Panc1 (cell line): Measurements from ENCODE around the gene CEP97. TPM values are rescaled to one million over a fixed set of nuclear protein-coding genes. Genes with fewer than 3 reads are reported as not detected.
"Not testable (repeated sequence)": the region's sequence is repeated elsewhere in the genome, so short reads cannot be mapped to it uniquely, and the experiment has no call there.

Experiments used
- ATAC-seq: fragments of 200-7000 bp; cut with Tn5 transposase; 2 replicates; pipeline ENCODE4 v1.9.1; 2020; ENCODE audit warnings: mild to moderate bottlenecking, moderate library complexity
- BruUV-seq: library from RNA; stranded (reverse); fragments of 400-500 nt; replicated peaks from 2 replicates; lab custom pipeline; 2021; lab: Mats Ljungman, UMichigan
- CTCF ChIA-PET: fragments of 300-600 bp; sonication (Branson Sonifier 250); formaldehyde crosslinking; loops from one replicate; lab custom pipeline; 2022; ENCODE audit warnings: antibody characterized with exemption; lab: Charles Lee
- POLR2A ChIA-PET: fragments of 300-600 bp; sonication (Branson Sonifier 250); formaldehyde crosslinking; loops from one replicate; lab custom pipeline; 2022; ENCODE audit warnings: antibody characterized with exemption; lab: Charles Lee
- DNase-seq: peaks from one replicate; pipeline ENCODE4 v3.0.0-alpha.2; 2010; ENCODE audit warnings: low read depth, low spot score
- H3K27ac ChIP-seq: 2 replicates; pipeline ENCODE4 v1.5.1; 2011; ENCODE audit warnings: mild to moderate bottlenecking, low read length, inconsistent platforms
- H3K27me3 ChIP-seq: fragments of 200-500 bp; sonication (Bioruptor generic); 2 replicates; pipeline ENCODE4 v1.6.0; 2014; ENCODE audit warnings: low read length, inconsistent platforms; ENCODE audit not compliant: control insufficient read depth, insufficient read depth
- H3K36me3 ChIP-seq: fragments of 200-500 bp; sonication (Bioruptor generic); 2 replicates; pipeline ENCODE4 v1.5.1; 2014; ENCODE audit warnings: inconsistent platforms, mild to moderate bottlenecking, low read length, moderate library complexity; ENCODE audit not compliant: control insufficient read depth, insufficient read depth
- H3K4me1 ChIP-seq: 2 replicates; pipeline ENCODE4 v1.5.1; 2011; ENCODE audit warnings: inconsistent platforms, mild to moderate bottlenecking, low read length, moderate library complexity; ENCODE audit not compliant: control insufficient read depth, insufficient read depth
- H3K4me3 ChIP-seq, 2 experiments: 2 replicates each; pipeline ENCODE4 v1.5.1; 2011 to 2012; ENCODE audit warnings: low read depth in 2 of 2, low read length in 2 of 2, mild to moderate bottlenecking in 2 of 2, inconsistent platforms in 1 of 2, moderate library complexity in 1 of 2
- H3K9me3 ChIP-seq: fragments of 200-500 bp; sonication (Bioruptor generic); 2 replicates; pipeline ENCODE4 v1.5.1; 2014; ENCODE audit warnings: low read depth, mild to moderate bottlenecking, inconsistent platforms, low read length, moderate library complexity; ENCODE audit not compliant: control insufficient read depth, insufficient read depth
- POLR2AphosphoS5 ChIP-seq: IDR thresholded peaks from 2 replicates; pipeline ENCODE4 v1.6.1; 2012; ENCODE audit warnings: mild to moderate bottlenecking, low read depth, low read length, moderate library complexity
- SIN3A ChIP-seq: IDR thresholded peaks from 2 replicates; pipeline ENCODE4 v1.6.1; 2012; ENCODE audit warnings: low read depth, mild to moderate bottlenecking, low read length, moderate library complexity, borderline replicate concordance; ENCODE audit not compliant: insufficient read depth
- TCF7L2 ChIP-seq: IDR thresholded peaks from 2 replicates; pipeline ENCODE4 v1.6.1; 2011; ENCODE audit warnings: mild to moderate bottlenecking, low read depth, low read length, inconsistent platforms
- in situ Hi-C: cut with HindIII; loops from 2 replicates; pipeline ENCODE4 v1.10.0; 2016; ENCODE audit warnings: low sequenced_read_pairs, low pct_unique_long_range_greater_than_20kb
- intact Hi-C: fragments of 100-400 bp; cut with micrococcal nuclease; formaldehyde crosslinking; loops from one replicate; pipeline ENCODE4 v1.10.0; 2022; ENCODE audit not compliant: unreplicated experiment
- total RNA-seq: library from RNA; stranded (reverse); gene quantifications from one replicate; pipeline ENCODE4 v1.2.1, GENCODE V29; 2021; ENCODE audit not compliant: unreplicated experiment
- TF ChIP-seq, protein P1 (sequence below), 2 experiments: IDR thresholded peaks; 2 replicates each; pipeline ENCODE4 v1.6.1; 2011 to 2012; ENCODE audit warnings: low read depth in 2 of 2, control low read depth in 1 of 2, low read length in 1 of 2, mild to moderate bottlenecking in 1 of 2, moderate library complexity in 1 of 2; ENCODE audit not compliant: insufficient read depth in 1 of 2
- TF ChIP-seq, protein P2 (sequence below): fragments of 450-650 bp; IDR thresholded peaks from 2 replicates; pipeline ENCODE4 v1.5.1; 2017; ENCODE audit warnings: mild to moderate bottlenecking

Gene CEP97
- total RNA-seq, 1 experiment from 2014 or later: 17.4 TPM

DNA sequence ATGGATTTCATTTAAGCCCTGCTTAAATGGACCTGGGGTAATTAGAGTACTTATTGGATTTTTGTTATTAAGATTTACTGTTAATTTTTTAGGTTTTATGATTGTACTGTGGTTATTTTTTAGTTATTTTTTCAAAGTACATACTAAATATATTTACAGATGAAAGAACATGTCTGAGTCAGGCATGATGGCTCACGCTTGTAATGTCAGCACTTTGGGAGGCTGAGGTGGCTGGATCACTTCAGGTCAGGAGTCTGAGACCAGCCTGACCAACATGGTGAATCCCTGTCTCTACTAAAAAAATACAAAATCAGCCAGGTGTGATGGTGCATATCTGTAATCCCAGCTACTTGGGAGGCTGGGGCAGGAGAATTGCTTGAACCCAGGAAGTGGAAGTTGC is 21.7 kb upstream of the CEP97 start:
- ATAC-seq: no peak
- ChIA-PET POLR2A (no interaction called here), CTCF (no interaction called here)
- Histone ChIP-seq H3K4me1 (no peaks in the 10 kb centered on the region), H3K9me3 (no peaks in the 10 kb centered on the region), H3K36me3 (no peaks in the 10 kb centered on the region), H3K27me3 (no peaks in the 10 kb centered on the region), H3K27ac (no peak overlapping the region), H3K4me3 (no peak overlapping the region)
- intact Hi-C loops: no loop called here
- no peak for DNase-seq
- in situ Hi-C loops: no loop called here
- no peak for TF ChIP-seq SIN3A
- TF ChIP-seq POLR2AphosphoS5: no peak
- no TSS peak for BruUV-seq

DNA sequence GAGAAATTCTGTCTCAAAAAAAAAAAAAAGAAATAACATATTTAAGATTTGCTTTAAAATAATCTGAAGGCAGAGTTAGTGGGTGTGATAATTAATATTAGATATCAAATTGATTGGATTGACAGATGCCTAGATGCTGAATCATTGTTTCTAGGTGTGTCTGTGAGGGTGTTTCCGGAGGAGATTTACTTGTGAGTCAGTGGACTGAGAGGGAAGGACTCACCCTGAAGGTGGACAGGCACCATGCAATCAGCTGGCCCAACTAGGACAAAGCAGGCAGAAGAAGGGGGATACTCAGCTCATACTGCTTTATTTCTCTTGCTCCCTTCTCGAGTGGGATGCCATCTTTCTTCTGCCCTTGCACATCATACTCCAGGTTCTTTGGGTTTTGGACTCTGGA is 21.2 kb upstream of the CEP97 start:
- intact Hi-C loops (no loop called here), in situ Hi-C loops (no loop called here)
- no peaks in the 10 kb centered on the region for H3K9me3 ChIP-seq
- no TSS peak for BruUV-seq
- no peaks in the 10 kb centered on the region for H3K27me3 ChIP-seq
- TF ChIP-seq POLR2AphosphoS5 (no peak), TCF7L2 (no peak), SIN3A (no peak)
- TF ChIP-seq, protein P1, sequence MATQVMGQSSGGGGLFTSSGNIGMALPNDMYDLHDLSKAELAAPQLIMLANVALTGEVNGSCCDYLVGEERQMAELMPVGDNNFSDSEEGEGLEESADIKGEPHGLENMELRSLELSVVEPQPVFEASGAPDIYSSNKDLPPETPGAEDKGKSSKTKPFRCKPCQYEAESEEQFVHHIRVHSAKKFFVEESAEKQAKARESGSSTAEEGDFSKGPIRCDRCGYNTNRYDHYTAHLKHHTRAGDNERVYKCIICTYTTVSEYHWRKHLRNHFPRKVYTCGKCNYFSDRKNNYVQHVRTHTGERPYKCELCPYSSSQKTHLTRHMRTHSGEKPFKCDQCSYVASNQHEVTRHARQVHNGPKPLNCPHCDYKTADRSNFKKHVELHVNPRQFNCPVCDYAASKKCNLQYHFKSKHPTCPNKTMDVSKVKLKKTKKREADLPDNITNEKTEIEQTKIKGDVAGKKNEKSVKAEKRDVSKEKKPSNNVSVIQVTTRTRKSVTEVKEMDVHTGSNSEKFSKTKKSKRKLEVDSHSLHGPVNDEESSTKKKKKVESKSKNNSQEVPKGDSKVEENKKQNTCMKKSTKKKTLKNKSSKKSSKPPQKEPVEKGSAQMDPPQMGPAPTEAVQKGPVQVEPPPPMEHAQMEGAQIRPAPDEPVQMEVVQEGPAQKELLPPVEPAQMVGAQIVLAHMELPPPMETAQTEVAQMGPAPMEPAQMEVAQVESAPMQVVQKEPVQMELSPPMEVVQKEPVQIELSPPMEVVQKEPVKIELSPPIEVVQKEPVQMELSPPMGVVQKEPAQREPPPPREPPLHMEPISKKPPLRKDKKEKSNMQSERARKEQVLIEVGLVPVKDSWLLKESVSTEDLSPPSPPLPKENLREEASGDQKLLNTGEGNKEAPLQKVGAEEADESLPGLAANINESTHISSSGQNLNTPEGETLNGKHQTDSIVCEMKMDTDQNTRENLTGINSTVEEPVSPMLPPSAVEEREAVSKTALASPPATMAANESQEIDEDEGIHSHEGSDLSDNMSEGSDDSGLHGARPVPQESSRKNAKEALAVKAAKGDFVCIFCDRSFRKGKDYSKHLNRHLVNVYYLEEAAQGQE (IDR thresholded peaks at IDR 0.05; ENCODE audit: insufficient read depth in 1 of 2, low read depth in 2 of 2, low read length in 1 of 2): no peak
- TF ChIP-seq, protein P2, sequence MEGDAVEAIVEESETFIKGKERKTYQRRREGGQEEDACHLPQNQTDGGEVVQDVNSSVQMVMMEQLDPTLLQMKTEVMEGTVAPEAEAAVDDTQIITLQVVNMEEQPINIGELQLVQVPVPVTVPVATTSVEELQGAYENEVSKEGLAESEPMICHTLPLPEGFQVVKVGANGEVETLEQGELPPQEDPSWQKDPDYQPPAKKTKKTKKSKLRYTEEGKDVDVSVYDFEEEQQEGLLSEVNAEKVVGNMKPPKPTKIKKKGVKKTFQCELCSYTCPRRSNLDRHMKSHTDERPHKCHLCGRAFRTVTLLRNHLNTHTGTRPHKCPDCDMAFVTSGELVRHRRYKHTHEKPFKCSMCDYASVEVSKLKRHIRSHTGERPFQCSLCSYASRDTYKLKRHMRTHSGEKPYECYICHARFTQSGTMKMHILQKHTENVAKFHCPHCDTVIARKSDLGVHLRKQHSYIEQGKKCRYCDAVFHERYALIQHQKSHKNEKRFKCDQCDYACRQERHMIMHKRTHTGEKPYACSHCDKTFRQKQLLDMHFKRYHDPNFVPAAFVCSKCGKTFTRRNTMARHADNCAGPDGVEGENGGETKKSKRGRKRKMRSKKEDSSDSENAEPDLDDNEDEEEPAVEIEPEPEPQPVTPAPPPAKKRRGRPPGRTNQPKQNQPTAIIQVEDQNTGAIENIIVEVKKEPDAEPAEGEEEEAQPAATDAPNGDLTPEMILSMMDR: no peak
- no peaks in the 10 kb centered on the region for H3K36me3 ChIP-seq
- CTCF ChIA-PET: no interaction called here
- ATAC-seq (0 out of 2 replicates have a peak, but pooled peaks have one; percentile 13), DNase-seq (no peak)
- no peak overlapping the region for H3K27ac ChIP-seq
- no peaks in the 10 kb centered on the region for H3K4me1 ChIP-seq
- POLR2A ChIA-PET: interaction anchor here (0.6 kb wide), 1 partner anchor 525 kb away, joined by 5 read pairs; no protein-coding TSS in a partner anchor
- H3K4me3 ChIP-seq: no peak overlapping the region

DNA sequence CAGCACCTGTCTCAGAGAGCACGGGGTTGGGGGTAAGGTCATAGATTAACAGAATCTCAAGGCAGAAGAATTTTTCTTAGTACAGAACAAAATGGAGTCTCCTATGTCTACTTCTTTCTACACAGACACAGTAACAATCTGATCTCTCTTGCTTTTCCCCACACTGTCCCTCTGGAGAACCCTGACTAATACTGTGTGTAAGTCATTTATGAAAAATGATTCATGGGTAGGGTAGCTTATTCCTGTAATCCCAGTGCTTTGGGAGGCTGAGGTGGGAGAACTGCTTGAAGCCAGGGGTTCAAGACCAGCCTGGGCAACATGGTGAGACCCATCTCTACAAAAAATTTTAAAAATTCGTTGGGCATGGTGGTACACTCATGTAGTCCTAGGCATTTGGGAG is 19.8 kb upstream of the CEP97 start:
- ATAC-seq, H3K36me3 ChIP-seq, DNase-seq, H3K27ac ChIP-seq, in situ Hi-C loops, H3K9me3 ChIP-seq, intact Hi-C loops, CTCF ChIA-PET, H3K4me1 ChIP-seq, H3K4me3 ChIP-seq, H3K27me3 ChIP-seq, BruUV-seq: not testable (repeated sequence)
- POLR2A ChIA-PET: interaction anchor here (0.6 kb wide), 1 partner anchor 12 kb away, joined by 3 read pairs; no protein-coding TSS in a partner anchor
